Measurements from ENCODE around the gene LRFN4. TPM values are rescaled to one million over a fixed set of nuclear protein-coding genes. Genes with fewer than 3 reads are reported as not detected.

Gene LRFN4
- total RNA-seq, 2 donors from 2014 or later, result 8.6 to 13.2 TPM

GRCh38 chr11:66834943-66835342 is 21.9 kb upstream of the LRFN4 start:
- Histone ChIP-seq H3K9me3 (no peaks in the 10 kb centered on the region), H3K4me3 (no peak overlapping the region), H3K36me3 (no peaks in the 10 kb centered on the region), H3K4me1 (peaks cover 0 to 9% of the 10 kb centered on the region in 2 donors), H3K27ac (no peak overlapping the region), H3K27me3 (no peaks in the 10 kb centered on the region)
- no peak for TF ChIP-seq CTCF (IDR thresholded peaks at IDR 0.05)
- DNase-seq (ENCODE audit: low spot score), result no peak

DNA sequence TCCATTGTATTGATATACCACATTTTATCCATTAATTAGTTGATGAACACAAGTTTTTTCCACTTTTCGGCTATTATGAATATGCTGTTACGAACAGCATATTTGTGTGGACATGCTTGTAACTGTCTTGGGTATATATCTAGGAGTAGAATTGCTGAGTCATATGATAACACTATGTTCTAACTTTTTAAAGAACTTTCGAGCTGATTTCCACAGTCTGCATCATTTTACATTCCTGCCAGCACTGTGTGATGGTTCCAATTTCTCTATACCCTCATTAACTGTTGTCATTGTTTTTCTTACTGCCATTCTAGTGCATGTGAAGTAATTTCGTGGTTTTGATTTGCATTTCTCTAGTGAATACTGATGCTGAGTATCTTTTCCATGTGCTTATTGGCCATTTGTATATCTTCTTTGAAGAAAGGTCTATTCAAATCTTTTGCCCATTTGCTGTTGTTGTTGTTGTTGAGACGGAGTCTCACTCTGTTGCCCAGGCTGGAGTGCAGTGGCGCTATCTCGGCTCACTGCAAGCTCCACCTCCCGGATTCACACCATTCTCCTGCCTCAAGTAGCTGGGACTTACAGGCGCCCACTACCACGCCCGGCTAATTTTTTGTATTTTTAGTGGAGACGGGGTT is 21.0 kb upstream of the LRFN4 start:
- Histone ChIP-seq H3K36me3 (no peaks in the 10 kb centered on the region), H3K4me1 (peaks cover 0 to 14% of the 10 kb centered on the region in 2 donors), H3K27me3 (no peaks in the 10 kb centered on the region), H3K9me3 (no peaks in the 10 kb centered on the region), H3K4me3 (no peak overlapping the region), H3K27ac (no peak overlapping the region)
- no peak for TF ChIP-seq CTCF (IDR thresholded peaks at IDR 0.05)
- no peak for DNase-seq (ENCODE audit: low spot score)

DNA sequence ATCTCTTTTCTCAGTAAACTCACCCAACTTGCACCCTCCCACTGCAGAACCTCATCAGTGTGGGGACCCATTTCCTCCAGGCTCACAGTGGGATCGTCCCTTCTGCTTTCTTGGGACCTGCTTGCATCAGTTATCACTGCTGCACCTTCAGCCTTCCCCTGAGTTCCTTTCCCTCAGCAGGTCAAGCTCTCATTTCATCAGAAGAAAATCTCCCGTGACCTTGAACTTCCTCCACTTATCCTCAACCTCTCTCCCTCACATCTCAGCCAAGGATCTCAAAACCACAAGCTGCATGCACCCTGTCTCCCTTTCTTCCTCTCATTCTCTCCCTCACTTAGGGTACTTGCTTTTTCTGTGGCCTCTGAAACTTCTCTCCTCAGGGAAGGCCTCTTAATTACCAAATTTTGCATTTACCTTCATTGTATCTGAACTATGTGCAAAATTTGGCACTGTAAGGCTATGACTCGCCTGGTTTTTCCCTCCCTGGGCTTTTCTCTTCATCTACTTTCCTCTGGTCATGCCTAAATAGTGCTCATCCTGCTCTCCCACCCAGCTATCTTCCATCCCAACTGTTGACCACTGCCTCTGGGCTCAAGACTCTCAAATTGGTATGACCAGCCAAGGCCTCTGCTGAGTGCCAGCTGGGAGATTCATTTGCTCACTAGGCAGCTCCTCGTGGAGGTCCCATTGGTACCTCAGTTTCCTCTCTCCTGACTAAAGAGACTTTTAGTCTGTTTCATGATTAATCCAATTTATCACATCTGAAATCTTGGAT is 16.4 kb upstream of the LRFN4 start:
- no peak overlapping the region for H3K4me3 ChIP-seq
- H3K9me3 ChIP-seq, result no peaks in the 10 kb centered on the region
- no peak for TF ChIP-seq CTCF (IDR thresholded peaks at IDR 0.05)
- no peak overlapping the region for H3K27ac ChIP-seq
- H3K36me3 ChIP-seq, result peaks cover 8% of the 10 kb centered on the region
- no peaks in the 10 kb centered on the region for H3K27me3 ChIP-seq
- peaks cover 0 to 43% of the 10 kb centered on the region in 2 donors for H3K4me1 ChIP-seq
- peak; percentile 44 for DNase-seq (ENCODE audit: low spot score)

DNA sequence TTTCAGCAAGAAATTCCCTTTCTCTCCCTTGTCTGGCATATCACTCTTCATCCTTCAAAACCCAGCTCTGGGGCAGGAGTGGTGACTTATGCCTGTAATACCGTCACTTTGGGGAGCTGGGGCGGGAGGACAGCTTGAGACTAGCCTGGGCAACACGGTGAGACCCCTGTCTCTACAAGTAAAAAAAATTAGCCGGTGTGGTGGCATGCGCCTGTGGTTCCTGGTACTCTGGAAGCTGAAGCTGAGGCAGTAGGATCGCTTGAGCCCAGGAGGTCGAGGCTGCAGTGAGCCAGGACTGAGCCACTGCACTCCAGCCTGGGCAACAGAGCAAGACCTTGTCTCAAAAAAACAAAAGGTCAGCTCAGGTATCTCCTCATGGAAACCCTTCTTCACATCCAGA is 15.0 kb upstream of the LRFN4 start:
- peaks cover 20% of the 10 kb centered on the region for H3K36me3 ChIP-seq
- no peak for TF ChIP-seq CTCF (IDR thresholded peaks at IDR 0.05)
- peak overlapping the region in 1 of 2 donors; percentile 91 for H3K4me3 ChIP-seq
- H3K9me3 ChIP-seq, result no peaks in the 10 kb centered on the region
- DNase-seq (ENCODE audit: low spot score), result no peak
- H3K27me3 ChIP-seq, result no peaks in the 10 kb centered on the region
- peaks cover 0 to 39% of the 10 kb centered on the region in 2 donors for H3K4me1 ChIP-seq
- peak overlapping the region in 1 of 2 donors; percentile 95 for H3K27ac ChIP-seq

DNA sequence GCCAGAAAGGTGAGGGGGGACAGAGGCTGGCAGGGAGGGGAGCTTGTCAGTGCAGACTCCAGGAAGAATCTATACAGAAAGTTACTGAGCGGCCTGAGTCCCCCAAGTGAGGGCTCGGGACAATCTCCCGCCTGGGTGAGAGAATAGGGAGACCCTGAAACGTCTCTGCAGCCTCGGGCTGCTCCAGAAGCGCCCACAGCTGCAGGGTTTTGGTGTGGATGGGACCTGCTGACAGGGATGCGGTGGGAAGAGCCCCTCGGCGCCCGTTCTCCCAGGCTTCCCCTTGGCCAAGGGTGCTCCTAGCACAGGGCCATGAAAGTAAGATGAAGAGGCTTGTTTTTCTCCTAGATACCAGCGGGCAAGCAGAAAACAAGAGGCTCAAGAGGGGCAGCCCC is 14.4 kb upstream of the LRFN4 start:
- DNase-seq (ENCODE audit: low spot score), result no peak
- peaks cover 23% of the 10 kb centered on the region for H3K36me3 ChIP-seq

More for the DNA sequence above, 14.4 kb upstream of the LRFN4 start:
- Histone ChIP-seq H3K4me1 (peaks cover 0 to 39% of the 10 kb centered on the region in 2 donors), H3K4me3 (peak overlapping the region; percentile 91 to 98), H3K27ac (peak overlapping the region; percentile 95 to 97), H3K27me3 (no peaks in the 10 kb centered on the region), H3K9me3 (no peaks in the 10 kb centered on the region)
- TF ChIP-seq CTCF (IDR thresholded peaks at IDR 0.05), result no peak
